ACC112 (cell line): ENCODE measurements around the gene DGLUCY.

Experiments
- H2AFZ ChIP-seq: fragments of 200-600 bp; sonication (generic); one replicate; pipeline ENCODE4 v1.6.0; 2017; ENCODE audit warnings: antibody characterized with exemption, low read length; ENCODE audit not compliant: unreplicated experiment
- H3K27ac ChIP-seq: fragments of 200-600 bp; sonication (generic); 2 replicates; pipeline ENCODE4 v1.5.1; 2014; ENCODE audit warnings: low read depth, mild to moderate bottlenecking, antibody characterized with exemption, low read length, moderate library complexity
- H3K27me3 ChIP-seq: fragments of 200-600 bp; sonication (generic); 2 replicates; pipeline ENCODE4 v1.6.1; 2014; ENCODE audit warnings: mild to moderate bottlenecking, antibody characterized with exemption, low read length, moderate library complexity, mixed read lengths; ENCODE audit not compliant: insufficient read depth
- H3K36me3 ChIP-seq: fragments of 200-600 bp; sonication (generic); 2 replicates; pipeline ENCODE4 v1.6.1; 2016; ENCODE audit warnings: mild to moderate bottlenecking, antibody characterized with exemption, low read length, moderate library complexity, mixed read lengths; ENCODE audit not compliant: insufficient read depth
- H3K4me1 ChIP-seq: fragments of 200-600 bp; sonication (generic); one replicate; pipeline ENCODE4 v1.6.1; 2016; ENCODE audit warnings: low read length, mixed read lengths; ENCODE audit not compliant: insufficient read depth, unreplicated experiment, control insufficient read depth
- H3K4me3 ChIP-seq: fragments of 200-600 bp; sonication (generic); 2 replicates; pipeline ENCODE4 v1.5.1; 2014; ENCODE audit warnings: mild to moderate bottlenecking, low read depth, low read length
- H3K79me2 ChIP-seq: fragments of 200-600 bp; sonication (generic); one replicate; pipeline ENCODE4 v1.6.0; 2016; ENCODE audit warnings: low read length; ENCODE audit not compliant: control insufficient read depth, unreplicated experiment, insufficient read depth

The DGLUCY gene

GRCh38 chr14:91269076-91269991, 155.5 kb downstream of the DGLUCY start:
- Histone ChIP-seq H3K27ac (no peak overlapping the region), H3K4me1 (peaks cover 6% of the 10 kb centered on the region), H3K79me2 (no peaks in the 10 kb centered on the region), H3K4me3 (no peak overlapping the region), H2AFZ (no peak overlapping the region), H3K27me3 (no peaks in the 10 kb centered on the region), H3K36me3 (no peaks in the 10 kb centered on the region)

DNA sequence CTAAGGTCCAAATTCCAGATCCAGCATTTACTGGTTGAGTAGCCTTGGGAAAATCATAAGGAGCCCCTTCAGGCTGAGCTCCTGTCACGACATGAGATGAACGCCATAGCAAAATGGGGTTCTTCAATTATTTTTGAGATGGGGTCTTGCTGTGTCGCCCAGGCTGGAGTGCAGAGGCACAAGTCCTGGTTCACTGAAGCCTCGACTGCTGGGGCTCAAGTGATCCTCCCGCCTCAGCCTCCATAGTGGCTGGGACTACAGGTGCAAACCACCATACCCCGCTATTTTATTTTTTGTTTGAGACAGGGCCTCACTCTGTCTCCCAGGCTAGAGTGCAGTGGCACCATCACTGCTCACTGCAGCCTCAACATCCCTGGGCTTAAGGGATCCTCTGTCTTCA, 156.3 kb downstream of the DGLUCY start:
- Histone ChIP-seq H2AFZ (no peak overlapping the region), H3K36me3 (no peaks in the 10 kb centered on the region), H3K27me3 (no peaks in the 10 kb centered on the region), H3K27ac (no peak overlapping the region), H3K4me3 (no peak overlapping the region), H3K79me2 (no peaks in the 10 kb centered on the region), H3K4me1 (peaks cover 6% of the 10 kb centered on the region)

- no peak overlapping the region for H3K4me3 ChIP-seq
- no peaks in the 10 kb centered on the region for H3K79me2 ChIP-seq
- no peak overlapping the region for H3K27ac ChIP-seq
- peaks cover 6% of the 10 kb centered on the region for H3K4me1 ChIP-seq
- H3K27me3 ChIP-seq = no peaks in the 10 kb centered on the region
- no peak overlapping the region for H2AFZ ChIP-seq
- H3K36me3 ChIP-seq = no peaks in the 10 kb centered on the region
Observed at GRCh38 chr14:91270619-91271018, 156.7 kb downstream of the DGLUCY start.

- Histone ChIP-seq H3K4me1 (peaks cover 6% of the 10 kb centered on the region), H3K27ac (no peak overlapping the region), H2AFZ (no peak overlapping the region), H3K27me3 (no peaks in the 10 kb centered on the region), H3K36me3 (no peaks in the 10 kb centered on the region), H3K4me3 (no peak overlapping the region), H3K79me2 (no peaks in the 10 kb centered on the region)
Observed at GRCh38 chr14:91271639-91272038, 157.8 kb downstream of the DGLUCY start.

- H3K36me3 ChIP-seq = no peaks in the 10 kb centered on the region
- no peak overlapping the region for H3K4me3 ChIP-seq
- no peak overlapping the region for H3K27ac ChIP-seq
- H2AFZ ChIP-seq = no peak overlapping the region
- no peaks in the 10 kb centered on the region for H3K79me2 ChIP-seq
- H3K4me1 ChIP-seq = peaks cover 6% of the 10 kb centered on the region
- no peaks in the 10 kb centered on the region for H3K27me3 ChIP-seq
Observed at GRCh38 chr14:91272341-91273272, 158.7 kb downstream of the DGLUCY start.

DNA sequence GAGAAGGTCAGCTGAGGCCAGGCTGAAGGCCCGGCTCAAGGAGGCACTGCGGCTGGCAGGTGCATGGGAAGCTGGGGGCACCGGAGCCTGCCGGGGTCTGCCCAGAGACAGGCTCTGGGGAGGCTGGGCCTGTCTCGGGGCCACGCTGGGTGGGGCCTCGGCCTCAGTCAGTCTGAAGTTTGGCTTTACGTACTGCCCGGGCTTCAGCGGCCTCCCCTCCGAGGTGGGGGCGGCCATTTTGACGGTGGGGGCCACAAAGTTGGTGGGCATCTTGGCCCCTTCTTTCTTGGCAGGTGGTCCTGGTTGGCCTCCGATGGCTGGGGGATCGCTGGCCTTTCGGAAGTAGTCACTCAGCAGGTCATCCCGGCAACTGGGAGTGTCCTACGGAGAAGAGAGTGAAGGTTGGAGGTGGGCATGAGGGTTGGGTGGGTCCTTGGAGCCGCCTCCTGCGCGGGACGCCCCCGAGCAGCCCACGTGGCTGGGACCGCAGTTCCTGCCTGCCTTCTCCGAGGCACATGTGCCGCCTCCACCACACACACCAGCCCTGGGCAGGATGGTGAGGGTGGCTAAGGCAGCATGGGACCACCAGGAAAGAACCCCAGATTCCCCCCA, 159.5 kb downstream of the DGLUCY start:
- H3K79me2 ChIP-seq = no peaks in the 10 kb centered on the region
- peaks cover 6% of the 10 kb centered on the region for H3K4me1 ChIP-seq
- H3K27me3 ChIP-seq = no peaks in the 10 kb centered on the region
- no peak overlapping the region for H3K27ac ChIP-seq
- no peaks in the 10 kb centered on the region for H3K36me3 ChIP-seq
- H3K4me3 ChIP-seq = no peak overlapping the region
- H2AFZ ChIP-seq = no peak overlapping the region

- Histone ChIP-seq H3K79me2 (no peaks in the 10 kb centered on the region), H3K27me3 (no peaks in the 10 kb centered on the region), H3K36me3 (no peaks in the 10 kb centered on the region), H3K4me3 (no peak overlapping the region), H3K27ac (no peak overlapping the region), H2AFZ (no peak overlapping the region), H3K4me1 (peaks cover 6% of the 10 kb centered on the region)
Observed at GRCh38 chr14:91273885-91274273, 160.0 kb downstream of the DGLUCY start.

DNA sequence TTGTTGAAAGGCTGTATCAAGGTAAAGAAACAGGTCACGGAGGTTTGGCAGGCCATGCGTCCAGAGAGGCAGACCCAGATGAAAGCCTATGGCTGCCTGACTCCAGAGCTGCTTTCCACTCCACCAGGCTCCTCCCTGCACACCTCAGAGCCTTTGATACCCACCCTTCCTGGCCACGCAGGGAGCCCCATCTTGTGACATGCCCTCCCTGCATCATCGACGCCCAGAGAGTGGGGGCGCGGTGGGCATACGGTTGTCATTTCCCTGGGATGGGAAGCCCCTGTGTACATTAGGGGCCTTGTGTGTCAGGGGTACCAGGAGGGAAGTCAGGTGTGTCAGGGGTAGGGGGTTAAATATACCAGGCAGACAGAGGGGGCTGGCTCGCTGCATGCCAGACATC, 160.9 kb downstream of the DGLUCY start:
- Histone ChIP-seq H3K36me3 (no peaks in the 10 kb centered on the region), H3K4me1 (peaks cover 1% of the 10 kb centered on the region), H3K79me2 (no peaks in the 10 kb centered on the region), H3K27me3 (no peaks in the 10 kb centered on the region), H3K4me3 (no peak overlapping the region), H2AFZ (no peak overlapping the region), H3K27ac (no peak overlapping the region)
